Measurements from ENCODE around the gene TMEM269. TPM values are rescaled to one million over a fixed set of nuclear protein-coding genes. Genes with fewer than 3 reads are reported as not detected.
A peak's percentile ranks its signal among the peaks of the same experiment; 100 is the strongest.

Gene TMEM269
- total and polyA plus RNA-seq, 8 donors, result 0.17 to 1.6 (median 1.3) TPM; not detected in 1

DNA sequence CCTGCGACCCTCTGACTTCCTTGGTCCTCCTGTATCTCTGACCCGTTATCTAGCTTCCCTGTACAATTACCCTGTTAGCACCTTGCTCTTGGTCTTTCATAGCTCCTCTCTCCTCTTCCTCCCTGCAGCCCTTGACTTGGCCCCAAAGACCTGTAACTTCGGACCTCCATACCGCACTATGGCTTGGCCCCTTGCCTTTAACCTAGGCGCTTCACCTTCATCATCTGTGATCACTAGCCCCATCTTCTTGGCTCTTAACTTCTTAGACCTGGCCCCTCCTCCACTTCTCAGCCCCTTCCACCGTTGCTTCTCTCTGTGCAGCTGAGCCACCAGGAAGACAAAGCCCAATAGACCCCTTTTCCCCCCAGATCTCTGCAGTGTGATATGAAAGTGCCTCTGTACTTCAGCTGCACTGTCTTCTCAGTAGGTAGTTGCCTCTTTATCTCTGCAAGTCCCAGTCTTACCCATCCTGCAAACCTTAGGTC lies 62.4 kb downstream of the TMEM269 start:
- no peak for DNase-seq
- intact Hi-C loops (cut with DNase I), result no loop called here
- TF ChIP-seq, protein P1, sequence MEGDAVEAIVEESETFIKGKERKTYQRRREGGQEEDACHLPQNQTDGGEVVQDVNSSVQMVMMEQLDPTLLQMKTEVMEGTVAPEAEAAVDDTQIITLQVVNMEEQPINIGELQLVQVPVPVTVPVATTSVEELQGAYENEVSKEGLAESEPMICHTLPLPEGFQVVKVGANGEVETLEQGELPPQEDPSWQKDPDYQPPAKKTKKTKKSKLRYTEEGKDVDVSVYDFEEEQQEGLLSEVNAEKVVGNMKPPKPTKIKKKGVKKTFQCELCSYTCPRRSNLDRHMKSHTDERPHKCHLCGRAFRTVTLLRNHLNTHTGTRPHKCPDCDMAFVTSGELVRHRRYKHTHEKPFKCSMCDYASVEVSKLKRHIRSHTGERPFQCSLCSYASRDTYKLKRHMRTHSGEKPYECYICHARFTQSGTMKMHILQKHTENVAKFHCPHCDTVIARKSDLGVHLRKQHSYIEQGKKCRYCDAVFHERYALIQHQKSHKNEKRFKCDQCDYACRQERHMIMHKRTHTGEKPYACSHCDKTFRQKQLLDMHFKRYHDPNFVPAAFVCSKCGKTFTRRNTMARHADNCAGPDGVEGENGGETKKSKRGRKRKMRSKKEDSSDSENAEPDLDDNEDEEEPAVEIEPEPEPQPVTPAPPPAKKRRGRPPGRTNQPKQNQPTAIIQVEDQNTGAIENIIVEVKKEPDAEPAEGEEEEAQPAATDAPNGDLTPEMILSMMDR (IDR thresholded peaks at IDR 0.05), result no peak
- peak overlapping the region in 1 of 2 donors; percentile 80 for H3K27ac ChIP-seq
- no peaks in the 10 kb centered on the region for H3K27me3 ChIP-seq
- no peak for ATAC-seq
- peaks cover 0 to 34% of the 10 kb centered on the region in 2 donors for H3K36me3 ChIP-seq
- peaks cover 12 to 32% of the 10 kb centered on the region in 2 donors for H3K4me1 ChIP-seq
- peak overlapping the region; percentile 91 to 98 for H3K4me3 ChIP-seq
- H3K9me3 ChIP-seq, result no peaks in the 10 kb centered on the region

DNA sequence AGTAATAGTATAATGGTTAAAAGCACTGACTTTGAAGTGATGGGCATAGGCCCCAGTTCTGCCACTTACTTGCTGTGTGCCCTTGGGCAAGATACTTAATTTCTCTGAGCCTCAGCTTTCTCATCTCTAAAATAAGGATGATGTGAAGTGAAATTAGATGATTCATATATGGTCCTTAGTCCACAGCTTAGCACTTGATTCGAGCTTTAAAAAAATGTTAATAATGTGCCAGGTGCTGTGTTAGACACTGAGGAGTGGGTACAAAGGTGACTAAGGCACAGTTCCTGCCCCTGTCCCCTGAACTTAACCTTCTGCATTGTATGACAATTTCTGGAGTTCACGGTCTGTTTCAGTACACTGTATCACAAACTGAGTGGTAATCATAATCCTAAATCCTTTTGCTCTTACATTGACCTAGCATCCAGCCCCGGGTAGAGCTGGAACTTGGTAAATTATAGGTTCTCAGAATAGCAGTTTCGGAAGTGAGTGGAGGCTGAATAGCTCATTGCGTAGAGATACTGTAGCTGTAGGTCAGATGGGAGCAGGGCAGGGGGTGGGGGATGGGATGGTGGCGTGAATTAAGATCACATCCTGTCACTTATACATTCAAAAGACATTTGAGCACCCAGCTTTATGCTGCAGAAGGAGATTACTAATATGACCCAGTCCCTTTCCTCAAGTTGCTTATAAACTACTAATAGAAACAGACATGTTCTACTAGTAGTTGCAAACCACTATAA lies 63.1 kb downstream of the TMEM269 start:
- Histone ChIP-seq H3K27ac (no peak overlapping the region), H3K4me1 (peaks cover 12 to 32% of the 10 kb centered on the region in 2 donors), H3K9me3 (no peaks in the 10 kb centered on the region), H3K27me3 (no peaks in the 10 kb centered on the region), H3K4me3 (peak overlapping the region in 1 of 2 donors; percentile 91), H3K36me3 (peaks cover 0 to 30% of the 10 kb centered on the region in 2 donors)
- DNase-seq (no peak), ATAC-seq (no peak)
- TF ChIP-seq, protein P1 (IDR thresholded peaks at IDR 0.05), result no peak
- intact Hi-C loops (cut with DNase I), result no loop called here

DNA sequence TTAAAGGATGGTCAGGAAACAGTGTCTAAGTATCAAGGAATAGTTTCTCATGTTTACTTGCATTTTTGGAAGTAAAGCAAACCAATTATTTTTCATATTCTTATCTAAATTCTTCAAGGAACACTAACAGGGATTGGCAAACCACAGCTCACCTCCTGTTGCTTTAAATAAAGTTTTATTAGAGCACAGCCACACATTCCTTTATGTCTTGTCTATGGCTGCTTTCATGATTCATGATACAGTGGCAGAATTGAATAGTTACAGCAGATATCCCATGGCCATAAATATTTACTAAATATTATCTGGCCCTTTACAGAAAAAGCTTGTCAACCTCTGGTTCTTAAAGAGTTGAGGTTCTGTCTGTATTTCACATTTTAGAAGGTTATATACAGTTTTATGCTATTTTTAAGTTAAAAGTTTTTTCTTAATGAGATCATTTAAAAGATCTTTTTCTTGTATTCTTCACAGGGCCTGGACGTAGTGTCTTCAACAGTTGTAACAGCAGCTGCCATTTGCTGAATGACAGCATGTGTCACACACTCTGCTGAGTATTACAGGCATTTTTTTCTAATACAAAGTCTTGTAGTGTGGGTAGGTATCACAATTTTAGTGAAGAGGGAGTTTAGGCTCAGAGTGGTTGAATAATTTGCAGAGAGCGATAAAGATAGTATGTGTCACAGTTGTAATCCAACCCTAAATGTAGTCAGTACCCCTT lies 64.2 kb downstream of the TMEM269 start:
- Histone ChIP-seq H3K36me3 (peaks cover 0 to 23% of the 10 kb centered on the region in 2 donors), H3K27me3 (no peaks in the 10 kb centered on the region), H3K27ac (no peak overlapping the region), H3K4me3 (no peak overlapping the region), H3K4me1 (peaks cover 12 to 31% of the 10 kb centered on the region in 2 donors), H3K9me3 (no peaks in the 10 kb centered on the region)
- ATAC-seq (no peak), DNase-seq (no peak)
- intact Hi-C loops (cut with DNase I), result no loop called here
- TF ChIP-seq, protein P1 (IDR thresholded peaks at IDR 0.05), result no peak

DNA sequence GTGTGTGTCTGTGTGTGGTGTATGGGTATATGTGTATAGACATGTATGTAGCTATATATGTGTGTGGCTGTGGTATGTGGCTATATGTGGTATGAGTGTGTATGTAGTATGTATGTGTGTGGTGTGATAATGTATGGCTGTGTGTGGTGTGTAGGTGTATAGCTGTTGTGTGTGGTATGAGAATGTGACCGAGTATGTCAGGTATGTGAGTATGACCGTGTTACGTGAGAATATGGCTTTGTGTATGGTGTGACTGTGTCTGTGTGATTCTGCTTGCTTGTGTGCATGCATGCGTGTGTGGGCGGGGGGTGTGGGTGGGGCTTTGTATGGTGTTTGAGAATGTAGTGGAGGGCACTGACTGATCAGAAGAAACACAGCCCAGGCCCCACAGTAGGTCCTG lies 65.2 kb downstream of the TMEM269 start:
- no peak overlapping the region for H3K4me3 ChIP-seq
- peaks cover 0 to 23% of the 10 kb centered on the region in 2 donors for H3K36me3 ChIP-seq
- ATAC-seq (no peak), DNase-seq (no peak)
- intact Hi-C loops (cut with DNase I), result no loop called here
- TF ChIP-seq, protein P1 (IDR thresholded peaks at IDR 0.05), result no peak
- no peak overlapping the region for H3K27ac ChIP-seq
- H3K9me3 ChIP-seq, result no peaks in the 10 kb centered on the region
- no peaks in the 10 kb centered on the region for H3K27me3 ChIP-seq
- peaks cover 12 to 21% of the 10 kb centered on the region in 2 donors for H3K4me1 ChIP-seq

Other genes starting within 250 kb of the TMEM269 start
- 10 to 100 TPM; 26.6 to 30.5 TPM for gene PPIH, start 126.6 kb upstream of the TMEM269 start, total RNA-seq
- gene PPIH, start 126.6 kb upstream of the TMEM269 start, polyA plus RNA-seq (ENCODE audit: insufficient read length in 6 of 6), result 10 to 100 TPM; 52.4 to 65.2 (median 59.0) TPM
- 100 to 1,000 TPM; 552 to 685 TPM for gene YBX1, start 102.6 kb upstream of the TMEM269 start, total RNA-seq
- 100 to 1,000 TPM; 461 to 581 (median 540) TPM for gene YBX1, start 102.6 kb upstream of the TMEM269 start, polyA plus RNA-seq (ENCODE audit: insufficient read length in 6 of 6)
- gene CLDN19, start 44.8 kb upstream of the TMEM269 start, total RNA-seq, result not detected
- 10 to 100 TPM; 16.5 to 24.1 (median 21.0) TPM for gene CLDN19, start 44.8 kb upstream of the TMEM269 start, polyA plus RNA-seq (ENCODE audit: insufficient read length in 6 of 6)
- 10 to 100 TPM; 47.4 to 76.1 TPM for gene P3H1, start 18.0 kb upstream of the TMEM269 start, total RNA-seq
- 100 to 1,000 TPM in 1 of 6 donors, 10 to 100 TPM in 5; 82.1 to 101 (median 89.9) TPM for gene P3H1, start 18.0 kb upstream of the TMEM269 start, polyA plus RNA-seq (ENCODE audit: insufficient read length in 6 of 6)
- 1 to 10 TPM; 4.3 to 6.9 TPM for gene C1orf50, start 17.7 kb upstream of the TMEM269 start, total RNA-seq
- gene C1orf50, start 17.7 kb upstream of the TMEM269 start, polyA plus RNA-seq (ENCODE audit: insufficient read length in 6 of 6), result 10 to 100 TPM in 4 of 6 donors, 1 to 10 TPM in 2; 8.6 to 15.0 (median 14.4) TPM
- 10 to 100 TPM; 13.8 to 14.4 TPM for gene ERMAP, start 32.1 kb downstream of the TMEM269 start, total RNA-seq
- gene ERMAP, start 32.1 kb downstream of the TMEM269 start, polyA plus RNA-seq (ENCODE audit: insufficient read length in 6 of 6), result 10 to 100 TPM; 26.9 to 31.6 (median 30.1) TPM
- 10 to 100 TPM; 15.7 to 16.4 TPM for gene SVBP, start 32.4 kb downstream of the TMEM269 start, total RNA-seq
- gene SVBP, start 32.4 kb downstream of the TMEM269 start, polyA plus RNA-seq (ENCODE audit: insufficient read length in 6 of 6), result 10 to 100 TPM; 65.3 to 72.2 (median 68.7) TPM
- 10 to 100 TPM in 1 of 2 donors, 1 to 10 TPM in 1; 9.9 to 10.3 TPM for gene ZNF691, start 61.6 kb downstream of the TMEM269 start, total RNA-seq
- 10 to 100 TPM; 17.0 to 22.2 (median 17.9) TPM for gene ZNF691, start 61.6 kb downstream of the TMEM269 start, polyA plus RNA-seq (ENCODE audit: insufficient read length in 6 of 6)
- gene SLC2A1, start 173.9 kb downstream of the TMEM269 start, total RNA-seq, result 10 to 100 TPM; 10.5 to 12.1 TPM
- gene SLC2A1, start 173.9 kb downstream of the TMEM269 start, polyA plus RNA-seq (ENCODE audit: insufficient read length in 6 of 6), result 100 to 1,000 TPM in 1 of 6 donors, 10 to 100 TPM in 5; 40.3 to 109 (median 59.3) TPM